HG03521 (cell line): ENCODE data around the gene FBXO5.
A peak's percentile ranks its signal among the peaks of the same experiment; 100 is the strongest.
"Not testable (repeated sequence)": the region's sequence is repeated elsewhere in the genome, so short reads cannot be mapped to it uniquely, and the experiment has no call there.

Experiments
- ATAC-seq: cut with Tn5 transposase; IDR thresholded peaks from one replicate; pipeline ENCODE4 v1.9.1; 2021; ENCODE audit warnings: mild to moderate bottlenecking, moderate library complexity; ENCODE audit not compliant: unreplicated experiment

FBXO5 gene

DNA sequence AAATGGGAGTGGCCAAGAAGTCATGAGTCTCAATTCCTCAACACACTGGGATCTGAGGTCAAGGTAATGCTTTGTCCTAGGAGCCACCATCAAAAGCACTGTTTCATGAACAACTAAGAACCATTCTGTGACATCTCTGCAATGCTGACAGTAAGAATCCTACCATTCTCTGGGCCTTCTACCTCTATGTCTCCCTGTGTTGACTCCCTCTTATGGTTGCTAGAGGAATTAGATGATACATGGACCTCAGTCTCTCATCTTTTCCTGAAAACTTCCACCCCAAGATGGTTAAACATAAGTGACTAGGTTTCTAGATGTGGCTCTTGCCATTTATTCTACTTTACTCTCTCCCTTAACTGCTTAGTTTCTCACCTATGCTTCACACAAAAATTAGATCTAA is 10.6 kb upstream of the FBXO5 start:
- no peak for ATAC-seq

GRCh38 chr6:152986978-152987377 is 4.1 kb upstream of the FBXO5 start:
- no peak for ATAC-seq

- ATAC-seq = not testable (repeated sequence)
These were observed 2.5 kb upstream of the FBXO5 start for GRCh38 chr6:152985300-152985699.

- ATAC-seq = peak; percentile 16
These were observed 1.7 kb upstream of the FBXO5 start for GRCh38 chr6:152984513-152984872.

- ATAC-seq = peak; percentile 13
These were observed 1.0 kb upstream of the FBXO5 start for GRCh38 chr6:152983637-152984512.

GRCh38 chr6:152981989-152982903 is 595 bp downstream of the FBXO5 start:
- ATAC-seq = peak; percentile 2

- ATAC-seq = no peak
These were observed 1.6 kb downstream of the FBXO5 start for GRCh38 chr6:152981219-152981618.

DNA sequence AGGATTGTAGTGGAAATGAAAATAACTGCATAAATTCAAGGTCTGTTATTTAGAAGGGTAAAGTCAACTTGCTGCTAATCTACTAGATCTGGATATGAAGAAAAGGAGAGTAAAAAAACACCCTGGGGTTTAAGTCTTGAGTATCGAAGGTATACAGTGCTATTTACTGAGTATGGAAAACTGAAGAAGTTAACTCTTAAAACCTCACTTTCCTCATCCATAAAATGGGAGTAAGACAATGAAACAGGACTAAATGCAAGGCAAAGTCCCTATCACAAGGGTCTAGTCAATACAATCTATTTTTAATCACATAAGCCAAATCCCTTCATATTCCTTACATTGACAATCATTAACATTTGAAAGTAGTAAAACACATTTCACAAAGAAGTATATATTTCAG is 2.2 kb downstream of the FBXO5 start:
- no peak for ATAC-seq

DNA sequence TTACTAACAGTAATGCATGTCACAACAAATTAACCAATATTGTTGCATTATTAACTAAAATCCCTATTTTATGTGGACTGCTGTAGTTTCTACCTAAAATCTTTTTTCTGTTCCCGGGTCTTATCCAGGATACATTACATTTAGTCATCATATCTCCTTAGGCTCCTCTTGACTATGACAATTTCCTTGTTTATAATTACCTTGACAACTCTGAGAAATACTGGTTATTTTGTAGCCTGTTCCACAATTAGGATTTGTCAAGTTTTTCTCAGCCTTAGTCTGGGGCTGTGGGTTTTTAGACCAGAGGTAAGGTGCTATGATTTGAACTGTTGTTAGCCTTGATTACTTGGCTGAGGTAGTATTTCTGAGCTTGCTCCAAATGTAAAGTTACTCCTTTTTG is 3.7 kb downstream of the FBXO5 start:
- no peak for ATAC-seq

DNA sequence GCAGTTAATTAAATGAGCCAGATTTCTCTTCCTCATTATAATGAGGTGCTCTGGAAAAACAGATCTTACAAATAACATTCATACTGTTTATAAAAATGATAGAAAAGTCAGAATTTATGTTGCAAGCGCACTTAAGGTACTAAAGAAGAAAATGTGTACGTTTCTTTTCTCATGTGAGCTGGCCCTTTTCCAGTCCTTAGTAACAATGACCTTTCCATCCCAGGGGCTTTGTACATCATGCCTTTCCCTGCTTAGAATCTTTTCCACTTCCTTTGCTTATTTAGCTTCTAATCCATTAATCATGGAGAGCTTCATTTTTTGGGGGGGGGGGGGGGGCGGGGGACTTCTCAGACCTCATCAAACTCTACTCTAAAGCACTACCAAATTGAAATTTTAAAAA is 4.8 kb downstream of the FBXO5 start:
- no peak for ATAC-seq

DNA sequence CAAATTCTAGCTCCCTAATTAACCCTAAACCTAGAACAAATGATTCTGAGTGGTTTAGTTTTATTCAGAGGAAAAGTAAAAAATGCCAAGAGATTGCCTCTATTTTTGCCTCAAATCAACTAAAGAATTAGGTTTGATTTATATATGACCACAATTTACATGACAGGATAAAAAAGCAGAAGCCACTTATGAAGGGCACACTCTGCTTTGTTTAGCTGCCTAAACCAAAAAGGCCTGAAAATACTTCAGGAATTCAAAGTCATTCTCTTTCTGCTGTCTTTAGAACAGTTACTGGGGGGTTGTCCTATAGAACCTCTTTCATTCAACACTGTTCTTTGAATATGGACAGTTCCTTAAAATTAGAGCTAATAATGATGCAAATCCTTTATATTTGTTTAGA is 5.3 kb downstream of the FBXO5 start:
- no peak for ATAC-seq

DNA sequence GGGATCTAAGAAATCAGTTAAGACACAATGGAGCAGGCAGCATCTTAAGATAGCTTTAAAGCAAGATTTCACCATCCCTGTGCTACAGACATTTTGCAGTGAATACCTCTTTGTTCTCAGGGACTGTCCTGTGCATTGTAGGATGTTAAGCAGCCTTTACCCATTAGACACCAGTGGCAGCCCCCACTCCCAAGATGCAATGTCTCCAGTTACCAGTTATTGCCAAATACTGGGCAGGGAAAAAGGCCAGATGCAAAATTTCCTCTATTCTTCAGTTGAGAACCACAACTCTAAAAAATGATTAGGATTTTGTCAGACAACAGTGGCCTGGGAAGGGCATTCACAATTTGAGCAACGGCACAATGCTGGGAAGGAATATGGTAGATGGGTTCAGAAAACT is 6.1 kb downstream of the FBXO5 start:
- no peak for ATAC-seq

- ATAC-seq = no peak
These were observed 7.5 kb downstream of the FBXO5 start for GRCh38 chr6:152975204-152975915.

DNA sequence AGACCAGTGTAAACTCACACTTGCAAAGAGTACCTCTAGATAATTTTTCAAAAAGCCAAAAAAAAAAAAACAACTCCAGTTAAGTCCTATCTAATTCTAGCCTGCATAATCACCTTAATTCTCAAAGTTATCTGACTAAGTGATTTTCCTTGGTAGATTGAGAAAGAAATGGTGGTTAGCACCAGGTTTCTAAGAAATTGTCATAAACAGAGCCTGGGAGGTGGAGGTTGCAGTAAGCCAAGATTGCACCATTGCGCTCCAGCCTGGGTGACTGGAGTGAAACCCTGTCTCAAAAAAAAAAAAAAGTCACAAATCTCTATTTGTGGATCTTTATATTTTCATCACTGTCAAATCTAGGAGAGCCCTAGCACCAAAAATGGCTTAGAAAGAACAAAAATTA is 8.9 kb downstream of the FBXO5 start:
- no peak for ATAC-seq

- ATAC-seq = no peak
These were observed 13.0 kb downstream of the FBXO5 start for GRCh38 chr6:152969688-152970418.

GRCh38 chr6:152966168-152966894 is 16.5 kb downstream of the FBXO5 start:
- ATAC-seq = not testable (repeated sequence)

DNA sequence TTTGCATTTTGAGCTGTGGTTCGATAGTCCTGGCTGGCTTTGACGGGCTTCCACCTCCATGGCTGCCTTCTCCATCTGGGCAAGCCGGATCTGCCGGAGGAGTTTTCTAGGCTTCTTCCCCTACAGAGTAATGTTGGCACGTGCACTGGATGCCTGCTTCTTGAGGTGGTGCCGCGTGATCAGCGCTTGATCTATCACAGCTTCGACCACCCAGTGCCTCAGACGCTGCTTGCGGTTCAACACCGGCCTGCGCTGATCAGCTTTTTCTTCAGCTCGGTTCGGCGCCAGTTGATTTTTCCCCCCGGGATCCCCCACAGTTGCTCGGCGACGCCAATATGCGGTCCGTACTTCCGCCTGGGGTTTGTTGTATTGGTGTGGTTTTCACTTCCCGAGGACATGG is 23.5 kb downstream of the FBXO5 start:
- ATAC-seq = no peak

- ATAC-seq = no peak
These were observed 25.0 kb downstream of the FBXO5 start for GRCh38 chr6:152957796-152958195.

DNA sequence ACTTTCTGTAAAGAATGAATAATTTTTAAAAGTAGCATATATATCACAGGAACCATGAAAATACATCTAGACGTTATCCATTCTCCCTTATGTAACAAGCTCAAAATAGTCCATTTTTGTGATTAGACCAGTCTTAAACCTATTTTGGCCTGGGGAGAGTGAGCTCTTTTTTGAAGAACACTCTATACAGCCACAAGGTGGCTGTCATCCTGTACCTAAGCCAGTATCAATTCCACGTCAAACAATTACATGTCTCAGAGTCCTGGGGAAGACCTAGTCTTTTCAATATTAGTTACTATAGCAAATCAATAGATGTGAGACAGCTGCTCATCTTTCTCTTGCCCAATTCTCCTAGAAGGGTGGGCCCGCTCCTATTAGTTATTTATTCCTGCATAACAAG is 28.4 kb downstream of the FBXO5 start:
- no peak for ATAC-seq
